WTC11 (cell line): ENCODE data around the gene SGMS1. TPM values are rescaled to one million over a fixed set of nuclear protein-coding genes. Genes with fewer than 3 reads are reported as not detected.
"Not testable (repeated sequence)": the region's sequence is repeated elsewhere in the genome, so short reads cannot be mapped to it uniquely, and the experiment has no call there.

Source experiments
- ATAC-seq: fragments of 200-7000 bp; cut with Tn5 transposase; 2 replicates; pipeline ENCODE4 v1.10.0; 2021; ENCODE audit warnings: mild to moderate bottlenecking, moderate library complexity
- CTCF ChIA-PET: fragments of 300-600 bp; sonication (Branson Sonifier 250); formaldehyde crosslinking; loops from one replicate; lab custom pipeline; 2021; ENCODE audit warnings: antibody characterized with exemption; lab: Charles Lee
- POLR2A ChIA-PET: fragments of 350-600 bp; sonication (Branson Sonifier 250); formaldehyde crosslinking; loops from one replicate; lab custom pipeline; 2021; ENCODE audit warnings: antibody characterized with exemption; lab: Charles Lee
- DNase-seq: peaks from one replicate; pipeline ENCODE4 v3.0.0; 2021; ENCODE audit warnings: low spot score
- H3K27ac Mint-ChIP-seq: 2 replicates; pipeline ENCODE4 v1.8.0; 2021; ENCODE audit warnings: mixed read lengths
- H3K27me3 Mint-ChIP-seq: 2 replicates; pipeline ENCODE4 v1.8.0; 2021; ENCODE audit warnings: low read depth, mild to moderate bottlenecking, moderate library complexity, mixed read lengths
- H3K36me3 Mint-ChIP-seq: 2 replicates; pipeline ENCODE4 v1.8.0; 2021; ENCODE audit warnings: mixed read lengths
- H3K4me1 Mint-ChIP-seq: 2 replicates; pipeline ENCODE4 v1.8.0; 2022; ENCODE audit warnings: mixed read lengths
- H3K4me3 Mint-ChIP-seq: 2 replicates; pipeline ENCODE4 v1.8.0; 2021; ENCODE audit warnings: mild to moderate bottlenecking, moderate library complexity, mixed read lengths
- H3K9me3 Mint-ChIP-seq: 2 replicates; pipeline ENCODE4 v1.8.0; 2021; ENCODE audit warnings: mixed read lengths
- ETV6 ChIP-seq: sonication (generic); formaldehyde crosslinking; IDR thresholded peaks from 2 replicates; pipeline ENCODE4 v1.8.1; 2022; ENCODE audit warnings: mild to moderate bottlenecking, missing genetic modification reagents
- FOXK1 ChIP-seq: sonication (generic); formaldehyde crosslinking; IDR thresholded peaks from 2 replicates; pipeline ENCODE4 v1.8.0; 2022; ENCODE audit warnings: mild to moderate bottlenecking, moderate library complexity, missing genetic modification reagents
- total RNA-seq: library from RNA; stranded (reverse); gene quantifications from 3 replicates; pipeline ENCODE4 v1.2.3, GENCODE V29; 2021
- TF ChIP-seq, protein P1 (sequence below): sonication (generic); formaldehyde crosslinking; IDR thresholded peaks from 2 replicates; pipeline ENCODE4 v1.8.0; 2022; ENCODE audit warnings: mild to moderate bottlenecking, missing genetic modification reagents
- TF ChIP-seq, protein P2 (sequence below): sonication (generic); formaldehyde crosslinking; IDR thresholded peaks from 2 replicates; pipeline ENCODE4 v1.8.1; 2023; ENCODE audit warnings: mild to moderate bottlenecking, missing genetic modification reagents, borderline replicate concordance
- TF ChIP-seq, protein P3 (sequence below): fragments of 250-450 bp; sonication (Bioruptor Pico); IDR thresholded peaks from 2 replicates; pipeline ENCODE4 v1.9.0; 2021; ENCODE audit warnings: mild to moderate bottlenecking
- TF ChIP-seq, protein P4 (sequence below): sonication (generic); formaldehyde crosslinking; IDR thresholded peaks from 2 replicates; pipeline ENCODE4 v1.8.1; 2022; ENCODE audit warnings: missing genetic modification reagents, borderline replicate concordance

SGMS1 gene
- total RNA-seq, 1 experiment from 2014 or later = 13.2 TPM

DNA sequence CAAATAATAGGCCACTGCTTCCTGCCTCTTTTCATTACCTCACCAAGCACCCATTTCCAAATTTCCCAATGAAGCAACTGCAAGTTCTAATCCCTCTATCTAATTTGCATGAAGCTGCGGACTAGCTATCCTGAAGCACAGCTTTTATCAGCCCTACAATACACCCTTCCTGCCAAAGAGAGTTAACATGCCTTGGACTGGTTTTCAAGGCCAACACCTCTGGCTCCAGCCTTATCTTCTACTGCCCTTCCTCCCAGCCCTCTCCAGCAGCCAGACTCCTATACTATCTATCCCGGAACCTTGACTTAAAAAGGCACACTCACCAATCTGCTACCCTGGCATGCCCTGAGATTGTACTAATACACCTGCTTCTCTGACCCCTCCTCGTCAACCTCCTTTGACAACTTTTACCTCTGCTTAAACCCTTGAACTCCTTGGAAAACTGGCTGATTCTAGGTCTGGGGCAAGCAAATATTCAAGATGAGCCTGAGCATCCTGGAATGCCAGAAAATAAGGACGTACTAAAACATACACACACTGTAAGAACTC, 73.4 kb downstream of the SGMS1 start:
- POLR2A ChIA-PET = no interaction called here
- H3K27ac Mint-ChIP-seq = peak overlapping the region; percentile 86
- CTCF ChIA-PET = no interaction called here

DNA sequence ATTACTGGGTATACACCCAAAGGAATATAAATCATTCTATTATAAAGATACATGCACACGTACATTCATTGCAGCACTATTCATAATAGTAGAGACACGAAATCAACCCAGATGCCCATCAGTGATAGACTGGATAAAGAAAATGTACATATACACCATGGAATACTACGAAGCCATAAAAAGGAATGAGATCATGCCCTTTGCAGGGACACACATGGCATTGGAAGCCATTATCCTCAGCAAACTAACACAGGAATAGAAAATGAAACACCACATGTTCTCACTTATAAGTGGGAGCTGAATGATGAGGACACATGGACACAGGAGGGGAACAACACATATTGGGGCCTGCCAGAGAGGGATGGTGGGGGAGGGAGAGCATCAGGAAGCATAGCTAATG, 74.6 kb downstream of the SGMS1 start:
- ATAC-seq, H3K27me3 Mint-ChIP-seq, CTCF ChIA-PET, DNase-seq, H3K27ac Mint-ChIP-seq, H3K36me3 Mint-ChIP-seq, H3K4me3 Mint-ChIP-seq, POLR2A ChIA-PET: not testable (repeated sequence)
- Mint-ChIP-seq H3K4me1 (peaks cover 47% of the 10 kb centered on the region), H3K9me3 (peaks cover 29% of the 10 kb centered on the region)

More for the DNA sequence above, 73.4 kb downstream of the SGMS1 start:
- TF ChIP-seq FOXK1 (CRISPR knock-in tag) (no peak), ETV6 (CRISPR knock-in tag) (no peak)
- TF ChIP-seq, protein P1, sequence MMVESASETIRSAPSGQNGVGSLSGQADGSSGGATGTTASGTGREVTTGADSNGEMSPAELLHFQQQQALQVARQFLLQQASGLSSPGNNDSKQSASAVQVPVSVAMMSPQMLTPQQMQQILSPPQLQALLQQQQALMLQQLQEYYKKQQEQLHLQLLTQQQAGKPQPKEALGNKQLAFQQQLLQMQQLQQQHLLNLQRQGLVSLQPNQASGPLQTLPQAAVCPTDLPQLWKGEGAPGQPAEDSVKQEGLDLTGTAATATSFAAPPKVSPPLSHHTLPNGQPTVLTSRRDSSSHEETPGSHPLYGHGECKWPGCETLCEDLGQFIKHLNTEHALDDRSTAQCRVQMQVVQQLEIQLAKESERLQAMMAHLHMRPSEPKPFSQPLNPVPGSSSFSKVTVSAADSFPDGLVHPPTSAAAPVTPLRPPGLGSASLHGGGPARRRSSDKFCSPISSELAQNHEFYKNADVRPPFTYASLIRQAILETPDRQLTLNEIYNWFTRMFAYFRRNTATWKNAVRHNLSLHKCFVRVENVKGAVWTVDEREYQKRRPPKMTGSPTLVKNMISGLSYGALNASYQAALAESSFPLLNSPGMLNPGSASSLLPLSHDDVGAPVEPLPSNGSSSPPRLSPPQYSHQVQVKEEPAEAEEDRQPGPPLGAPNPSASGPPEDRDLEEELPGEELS = no peak
- TF ChIP-seq, protein P2, sequence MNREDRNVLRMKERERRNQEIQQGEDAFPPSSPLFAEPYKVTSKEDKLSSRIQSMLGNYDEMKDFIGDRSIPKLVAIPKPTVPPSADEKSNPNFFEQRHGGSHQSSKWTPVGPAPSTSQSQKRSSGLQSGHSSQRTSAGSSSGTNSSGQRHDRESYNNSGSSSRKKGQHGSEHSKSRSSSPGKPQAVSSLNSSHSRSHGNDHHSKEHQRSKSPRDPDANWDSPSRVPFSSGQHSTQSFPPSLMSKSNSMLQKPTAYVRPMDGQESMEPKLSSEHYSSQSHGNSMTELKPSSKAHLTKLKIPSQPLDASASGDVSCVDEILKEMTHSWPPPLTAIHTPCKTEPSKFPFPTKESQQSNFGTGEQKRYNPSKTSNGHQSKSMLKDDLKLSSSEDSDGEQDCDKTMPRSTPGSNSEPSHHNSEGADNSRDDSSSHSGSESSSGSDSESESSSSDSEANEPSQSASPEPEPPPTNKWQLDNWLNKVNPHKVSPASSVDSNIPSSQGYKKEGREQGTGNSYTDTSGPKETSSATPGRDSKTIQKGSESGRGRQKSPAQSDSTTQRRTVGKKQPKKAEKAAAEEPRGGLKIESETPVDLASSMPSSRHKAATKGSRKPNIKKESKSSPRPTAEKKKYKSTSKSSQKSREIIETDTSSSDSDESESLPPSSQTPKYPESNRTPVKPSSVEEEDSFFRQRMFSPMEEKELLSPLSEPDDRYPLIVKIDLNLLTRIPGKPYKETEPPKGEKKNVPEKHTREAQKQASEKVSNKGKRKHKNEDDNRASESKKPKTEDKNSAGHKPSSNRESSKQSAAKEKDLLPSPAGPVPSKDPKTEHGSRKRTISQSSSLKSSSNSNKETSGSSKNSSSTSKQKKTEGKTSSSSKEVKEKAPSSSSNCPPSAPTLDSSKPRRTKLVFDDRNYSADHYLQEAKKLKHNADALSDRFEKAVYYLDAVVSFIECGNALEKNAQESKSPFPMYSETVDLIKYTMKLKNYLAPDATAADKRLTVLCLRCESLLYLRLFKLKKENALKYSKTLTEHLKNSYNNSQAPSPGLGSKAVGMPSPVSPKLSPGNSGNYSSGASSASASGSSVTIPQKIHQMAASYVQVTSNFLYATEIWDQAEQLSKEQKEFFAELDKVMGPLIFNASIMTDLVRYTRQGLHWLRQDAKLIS (CRISPR knock-in tag) = no peak
- TF ChIP-seq, protein P3, sequence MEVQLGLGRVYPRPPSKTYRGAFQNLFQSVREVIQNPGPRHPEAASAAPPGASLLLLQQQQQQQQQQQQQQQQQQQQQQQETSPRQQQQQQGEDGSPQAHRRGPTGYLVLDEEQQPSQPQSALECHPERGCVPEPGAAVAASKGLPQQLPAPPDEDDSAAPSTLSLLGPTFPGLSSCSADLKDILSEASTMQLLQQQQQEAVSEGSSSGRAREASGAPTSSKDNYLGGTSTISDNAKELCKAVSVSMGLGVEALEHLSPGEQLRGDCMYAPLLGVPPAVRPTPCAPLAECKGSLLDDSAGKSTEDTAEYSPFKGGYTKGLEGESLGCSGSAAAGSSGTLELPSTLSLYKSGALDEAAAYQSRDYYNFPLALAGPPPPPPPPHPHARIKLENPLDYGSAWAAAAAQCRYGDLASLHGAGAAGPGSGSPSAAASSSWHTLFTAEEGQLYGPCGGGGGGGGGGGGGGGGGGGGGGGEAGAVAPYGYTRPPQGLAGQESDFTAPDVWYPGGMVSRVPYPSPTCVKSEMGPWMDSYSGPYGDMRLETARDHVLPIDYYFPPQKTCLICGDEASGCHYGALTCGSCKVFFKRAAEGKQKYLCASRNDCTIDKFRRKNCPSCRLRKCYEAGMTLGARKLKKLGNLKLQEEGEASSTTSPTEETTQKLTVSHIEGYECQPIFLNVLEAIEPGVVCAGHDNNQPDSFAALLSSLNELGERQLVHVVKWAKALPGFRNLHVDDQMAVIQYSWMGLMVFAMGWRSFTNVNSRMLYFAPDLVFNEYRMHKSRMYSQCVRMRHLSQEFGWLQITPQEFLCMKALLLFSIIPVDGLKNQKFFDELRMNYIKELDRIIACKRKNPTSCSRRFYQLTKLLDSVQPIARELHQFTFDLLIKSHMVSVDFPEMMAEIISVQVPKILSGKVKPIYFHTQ (CRISPR knock-in tag) = no peak
- TF ChIP-seq, protein P4, sequence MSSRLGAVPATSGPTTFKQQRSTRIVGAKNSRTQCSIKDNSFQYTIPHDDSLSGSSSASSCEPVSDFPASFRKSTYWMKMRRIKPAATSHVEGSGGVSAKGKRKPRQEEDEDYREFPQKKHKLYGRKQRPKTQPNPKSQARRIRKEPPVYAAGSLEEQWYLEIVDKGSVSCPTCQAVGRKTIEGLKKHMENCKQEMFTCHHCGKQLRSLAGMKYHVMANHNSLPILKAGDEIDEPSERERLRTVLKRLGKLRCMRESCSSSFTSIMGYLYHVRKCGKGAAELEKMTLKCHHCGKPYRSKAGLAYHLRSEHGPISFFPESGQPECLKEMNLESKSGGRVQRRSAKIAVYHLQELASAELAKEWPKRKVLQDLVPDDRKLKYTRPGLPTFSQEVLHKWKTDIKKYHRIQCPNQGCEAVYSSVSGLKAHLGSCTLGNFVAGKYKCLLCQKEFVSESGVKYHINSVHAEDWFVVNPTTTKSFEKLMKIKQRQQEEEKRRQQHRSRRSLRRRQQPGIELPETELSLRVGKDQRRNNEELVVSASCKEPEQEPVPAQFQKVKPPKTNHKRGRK (CRISPR knock-in tag) = no peak
- H3K4me3 Mint-ChIP-seq = no peak overlapping the region
- ATAC-seq (peak; percentile 52), DNase-seq (no peak)
- H3K4me1 Mint-ChIP-seq = peaks cover 45% of the 10 kb centered on the region
- peaks cover 29% of the 10 kb centered on the region for H3K9me3 Mint-ChIP-seq
- no peaks in the 10 kb centered on the region for H3K27me3 Mint-ChIP-seq
- H3K36me3 Mint-ChIP-seq = peaks cover 9% of the 10 kb centered on the region; the same call in 1 of the 2 replicates

DNA sequence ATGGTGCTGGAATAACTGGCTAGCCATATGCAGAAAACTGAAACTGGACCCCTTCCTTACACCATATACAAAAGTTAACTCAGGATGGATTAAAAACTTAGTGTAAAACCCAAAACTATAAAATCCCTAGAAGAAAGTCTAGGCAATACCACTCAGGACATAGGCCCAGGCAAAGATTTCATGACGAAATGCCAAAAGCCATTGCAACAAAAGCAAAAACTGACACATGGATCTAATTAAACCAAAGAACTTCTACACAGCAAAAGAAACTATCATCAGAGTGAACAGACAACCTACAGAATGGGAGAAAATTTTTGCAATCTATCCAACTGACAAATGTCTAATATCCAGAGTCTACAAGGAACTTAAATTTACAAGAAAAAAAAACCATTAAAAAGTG, 75.3 kb downstream of the SGMS1 start:
- ATAC-seq, H3K36me3 Mint-ChIP-seq, H3K4me3 Mint-ChIP-seq, CTCF ChIA-PET, H3K27ac Mint-ChIP-seq, POLR2A ChIA-PET, H3K27me3 Mint-ChIP-seq, DNase-seq: not testable (repeated sequence)
- Mint-ChIP-seq H3K9me3 (peaks cover 29% of the 10 kb centered on the region), H3K4me1 (peaks cover 51% of the 10 kb centered on the region)

DNA sequence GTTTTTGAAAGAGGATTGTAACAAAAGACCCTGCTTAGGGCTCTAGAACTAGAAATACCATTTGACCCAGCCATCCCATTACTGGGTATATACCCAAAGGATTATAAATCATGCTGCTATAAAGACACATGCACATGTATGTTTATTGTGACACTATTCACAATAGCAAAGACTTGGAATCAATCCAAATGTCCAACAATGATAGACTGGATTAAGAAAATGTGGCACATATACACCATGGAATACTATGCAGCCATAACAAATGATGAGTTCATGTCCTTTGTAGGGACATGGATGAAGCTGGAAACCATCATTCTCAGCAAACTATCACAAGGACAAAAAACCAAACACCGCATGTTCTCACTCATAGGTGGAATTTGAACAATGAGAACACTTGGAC, 77.5 kb downstream of the SGMS1 start:
- CTCF ChIA-PET, ATAC-seq, H3K4me3 Mint-ChIP-seq, POLR2A ChIA-PET, H3K36me3 Mint-ChIP-seq, DNase-seq, H3K27me3 Mint-ChIP-seq, H3K27ac Mint-ChIP-seq: not testable (repeated sequence)
- peaks cover 50% of the 10 kb centered on the region for H3K4me1 Mint-ChIP-seq
- peaks cover 29% of the 10 kb centered on the region for H3K9me3 Mint-ChIP-seq
